GM18505 (cell line): ENCODE results near the gene TMEM143.

ENCODE experiments used
- ATAC-seq: cut with Tn5 transposase; IDR thresholded peaks from one replicate; pipeline ENCODE4 v1.9.1; 2021; ENCODE audit not compliant: unreplicated experiment
- POLR2A ChIP-seq: IDR thresholded peaks from 4 replicates; pipeline ENCODE4 v1.6.1; 2011; ENCODE audit warnings: borderline replicate concordance; ENCODE audit not compliant: insufficient read depth, insufficient read length; ENCODE audit errors: extremely low read depth

The TMEM143 gene

DNA sequence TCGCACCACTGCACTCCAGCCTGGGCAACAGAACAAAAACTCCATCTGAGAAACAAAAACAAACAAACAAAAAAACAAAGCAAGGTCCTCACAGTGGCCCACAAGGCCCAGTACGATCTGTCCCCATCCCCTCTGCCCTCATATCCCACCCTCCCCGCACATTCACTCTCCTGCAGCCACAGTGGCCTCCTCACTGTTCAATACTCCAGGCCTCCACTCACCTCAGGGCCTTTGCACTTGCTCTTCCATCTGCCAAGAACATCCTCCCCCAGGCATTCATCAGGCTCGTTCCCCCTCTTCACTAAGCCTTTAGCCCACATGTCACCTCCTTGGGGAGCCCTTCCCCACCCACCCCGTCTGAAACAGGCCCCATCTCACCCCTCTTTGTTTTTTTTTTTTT lies 4.6 kb downstream of the TMEM143 start:
- TF ChIP-seq POLR2A = no peak
- ATAC-seq = no peak

- no peak for TF ChIP-seq POLR2A
- ATAC-seq = no peak
These were observed 8.3 kb downstream of the TMEM143 start for GRCh38 chr19:48355365-48355954.

GRCh38 chr19:48354332-48354992 lies 9.3 kb downstream of the TMEM143 start:
- no peak for TF ChIP-seq POLR2A
- ATAC-seq = no peak

DNA sequence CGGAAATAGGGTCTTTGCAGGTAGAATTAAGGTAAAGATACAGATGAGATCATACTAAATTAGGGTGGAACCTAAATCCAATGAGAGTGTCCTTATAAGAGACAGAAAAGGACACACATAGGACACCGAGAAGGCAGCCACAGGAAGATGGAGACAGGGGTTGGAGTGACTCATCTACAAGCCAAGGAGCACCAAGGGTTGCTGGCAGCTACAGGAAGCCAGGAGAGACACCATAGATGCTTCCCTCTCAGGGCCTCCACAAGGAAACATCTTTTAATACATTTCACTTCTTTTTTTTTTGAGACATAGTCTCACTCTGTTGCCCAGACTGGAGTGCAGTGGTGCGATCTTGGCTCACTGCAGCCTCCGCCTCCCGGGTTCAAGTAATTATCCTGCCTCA lies 10.1 kb downstream of the TMEM143 start:
- ATAC-seq = no peak
- TF ChIP-seq POLR2A = no peak

GRCh38 chr19:48351341-48351752 lies 12.4 kb downstream of the TMEM143 start:
- no peak for ATAC-seq
- TF ChIP-seq POLR2A = no peak

GRCh38 chr19:48350856-48351255 lies 12.9 kb downstream of the TMEM143 start:
- no peak for TF ChIP-seq POLR2A
- no peak for ATAC-seq

- no peak for ATAC-seq
- no peak for TF ChIP-seq POLR2A
These were observed 15.0 kb downstream of the TMEM143 start for GRCh38 chr19:48348737-48349136.

DNA sequence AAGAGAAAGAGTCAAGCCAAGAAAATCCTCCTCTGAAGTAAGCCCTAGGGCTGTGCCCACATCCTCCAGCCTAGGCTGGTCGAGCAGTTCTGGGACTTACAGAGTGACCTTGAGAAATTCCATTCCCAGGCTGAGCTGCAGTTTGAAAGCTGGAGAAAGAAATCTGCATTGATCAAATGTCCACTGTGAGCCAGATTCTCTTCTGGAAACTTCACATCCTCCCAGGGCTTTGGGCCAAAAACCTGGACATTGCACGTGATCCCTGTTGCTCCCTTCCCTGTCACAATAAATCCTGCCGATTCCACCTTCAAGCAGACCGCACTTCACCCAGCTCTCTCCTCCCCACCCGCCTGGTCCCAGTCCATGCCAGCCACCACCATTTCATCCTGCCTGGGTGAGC lies 15.7 kb downstream of the TMEM143 start:
- no peak for ATAC-seq
- TF ChIP-seq POLR2A = no peak

DNA sequence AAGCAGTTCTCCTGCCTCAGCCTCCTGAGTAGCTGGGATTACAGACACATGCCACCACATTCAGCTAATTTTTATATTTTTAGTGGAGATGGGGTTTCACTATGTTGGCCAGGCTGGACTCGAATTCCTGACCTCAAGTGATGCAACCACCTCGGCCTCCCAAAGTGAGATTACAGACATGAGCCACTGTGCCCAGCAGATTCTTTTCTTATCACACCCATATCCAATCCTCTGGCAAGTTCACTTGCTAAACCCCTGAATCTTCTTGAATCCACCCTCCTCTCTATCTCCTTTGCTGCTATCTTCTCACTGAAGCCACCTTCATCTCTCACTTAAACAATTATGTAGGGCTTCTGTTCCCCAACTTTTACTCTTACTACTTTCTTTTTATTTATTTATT lies 17.5 kb downstream of the TMEM143 start:
- TF ChIP-seq POLR2A = no peak
- no peak for ATAC-seq

DNA sequence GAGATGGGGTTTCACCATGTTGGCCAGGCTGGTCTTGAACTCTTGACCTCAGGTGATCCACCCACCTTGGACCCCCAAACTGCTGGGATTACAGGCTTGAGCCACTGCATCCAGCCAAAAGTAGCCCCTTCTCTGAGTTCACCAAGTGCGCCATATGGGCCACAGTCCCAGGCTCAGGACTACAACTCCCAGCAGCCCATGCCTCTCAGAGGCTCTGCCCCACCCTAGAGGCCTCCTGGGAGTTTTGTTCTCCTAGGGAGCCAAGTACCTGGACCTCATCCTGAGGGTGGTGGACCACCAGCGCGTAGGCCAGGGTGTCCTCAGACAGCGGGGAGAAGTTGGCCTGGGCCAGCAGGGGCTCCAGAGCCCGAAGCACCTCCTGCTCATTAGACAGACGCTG lies 18.8 kb downstream of the TMEM143 start:
- ATAC-seq = no peak
- no peak for TF ChIP-seq POLR2A

DNA sequence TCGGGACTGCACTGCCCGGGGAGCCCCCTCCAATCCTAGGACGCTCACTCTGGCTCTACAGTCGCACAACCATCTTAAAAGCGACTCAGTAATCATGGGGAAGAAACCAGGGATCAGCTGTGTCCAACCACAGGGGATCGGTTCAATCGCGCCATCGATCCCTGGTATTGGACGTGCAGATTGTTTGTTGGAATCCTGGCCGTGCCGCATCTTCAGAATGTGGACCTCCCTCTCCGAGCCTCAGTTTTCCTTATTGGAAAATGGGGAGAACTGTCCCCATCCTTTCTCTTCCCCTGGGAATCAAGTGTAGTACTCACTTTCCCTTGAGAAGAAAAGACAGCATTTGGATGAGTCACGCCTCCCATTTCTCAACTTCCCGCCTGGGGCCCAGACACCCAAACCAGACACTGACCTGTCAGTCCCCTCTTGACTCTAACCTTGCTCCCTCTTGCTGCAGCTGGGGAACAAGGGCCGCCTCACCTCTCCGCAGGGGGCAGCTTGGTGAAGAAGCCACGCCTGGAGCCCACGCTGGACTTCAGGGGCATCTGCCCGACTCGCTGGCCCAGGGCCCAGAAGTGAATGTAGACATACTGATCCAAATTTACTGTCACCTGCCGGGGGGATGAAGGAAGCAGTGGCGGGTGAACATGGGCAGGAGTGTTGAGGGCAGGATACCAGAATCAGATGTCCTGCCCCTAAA lies 20.7 kb downstream of the TMEM143 start:
- no peak for ATAC-seq
- no peak for TF ChIP-seq POLR2A

GRCh38 chr19:48342414-48342738 lies 21.4 kb downstream of the TMEM143 start:
- ATAC-seq = no peak
- no peak for TF ChIP-seq POLR2A

DNA sequence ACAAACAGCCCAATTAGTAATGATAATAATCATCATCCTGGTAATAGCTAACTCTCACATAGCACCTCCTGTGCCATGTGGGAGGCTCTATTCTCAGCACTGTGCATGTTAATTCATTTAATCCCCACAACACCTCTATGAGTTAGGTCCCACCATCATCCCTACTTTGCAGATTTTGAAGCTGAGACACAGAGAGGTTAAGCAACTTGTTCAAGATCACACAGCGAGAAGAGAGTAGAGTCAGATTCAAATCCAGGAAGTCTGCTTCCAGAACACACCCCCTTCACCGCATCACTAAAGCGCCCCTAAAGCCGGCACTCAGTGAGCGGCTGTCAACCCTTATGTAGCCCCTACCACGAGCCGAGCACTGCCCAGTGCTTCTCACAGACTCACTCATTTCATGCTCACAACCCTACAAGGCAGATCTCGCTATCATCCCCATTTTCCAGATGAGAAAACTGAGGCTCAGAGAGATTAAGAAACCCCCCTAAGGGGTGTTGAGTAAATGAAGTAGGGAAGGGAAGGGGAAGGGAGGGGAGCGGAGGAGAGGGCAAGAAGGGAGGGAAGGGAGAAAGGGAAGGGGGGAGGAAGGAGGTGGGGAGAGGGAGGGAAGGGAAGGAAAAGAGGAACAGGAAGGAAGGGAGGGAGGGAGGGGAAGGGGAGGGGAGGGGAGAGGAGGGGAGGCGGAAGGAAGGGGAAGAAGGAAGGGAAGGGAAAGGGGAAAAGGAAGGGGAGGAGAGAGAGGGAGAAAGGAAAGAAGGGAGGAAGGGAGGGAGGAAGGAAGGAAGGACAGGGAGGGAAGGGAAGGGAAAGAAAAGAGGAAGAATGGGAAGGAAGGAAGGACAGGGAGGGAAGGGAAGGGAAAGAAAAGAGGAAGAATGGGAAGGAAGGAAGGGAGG lies 22.0 kb downstream of the TMEM143 start:
- ATAC-seq = no peak
- TF ChIP-seq POLR2A = no peak

DNA sequence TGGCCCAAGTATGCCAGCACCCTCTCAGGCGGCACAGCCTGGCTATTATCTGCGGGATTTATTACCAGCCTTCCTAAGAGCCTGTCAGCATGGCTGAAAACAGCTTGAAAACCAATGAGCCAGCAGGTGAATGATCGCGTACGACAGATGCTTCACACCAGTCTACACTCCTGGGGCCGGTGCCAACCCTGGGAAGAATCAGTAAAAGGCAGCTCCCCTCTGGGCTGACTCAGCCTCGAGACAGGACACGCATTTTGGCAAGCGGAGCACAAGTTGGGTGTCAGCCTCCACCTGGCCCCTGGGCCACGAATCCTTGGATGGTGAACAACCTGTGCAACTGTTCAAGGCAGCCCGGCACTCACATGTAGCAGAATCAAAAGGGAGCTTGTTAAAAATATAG lies 22.7 kb downstream of the TMEM143 start:
- no peak for ATAC-seq

GRCh38 chr19:48338802-48339503 lies 24.8 kb downstream of the TMEM143 start:
- no peak for TF ChIP-seq POLR2A
- ATAC-seq = no peak

More for the DNA sequence above, 22.7 kb downstream of the TMEM143 start:
- no peak for TF ChIP-seq POLR2A
